ENCODE data around the gene ARHGAP35.

GRCh38 chr19:46862503-46862834, 1.7 kb downstream of the ARHGAP35 start:
- TF ChIP-seq CTCF (IDR thresholded peaks at IDR 0.05; ENCODE audit: insufficient read depth, low read depth, low read length), result no peak
- no peak for TF ChIP-seq EZH2 (IDR thresholded peaks at IDR 0.05; ENCODE audit: insufficient read depth, low read length)

All from astrocyte (in vitro differentiated cells and primary cell).